Skeletal muscle satellite cell (primary cell): ENCODE data around the gene OLFM3.

Source experiments
- H3K27me3 ChIP-seq: 2 replicates; pipeline ENCODE4 v1.7.0; 2013; ENCODE audit warnings: low read length; ENCODE audit not compliant: control insufficient read depth, insufficient read depth
- H3K36me3 ChIP-seq: 2 replicates; pipeline ENCODE4 v1.7.0; 2013; ENCODE audit warnings: mild to moderate bottlenecking, control low read depth, low read length; ENCODE audit not compliant: insufficient read depth
- H3K4me1 ChIP-seq: 2 replicates; pipeline ENCODE4 v1.7.0; 2013; ENCODE audit warnings: low read length; ENCODE audit not compliant: control insufficient read depth, insufficient read depth
- H3K4me2 ChIP-seq: 2 replicates; pipeline ENCODE4 v1.7.0; 2013; ENCODE audit warnings: mild to moderate bottlenecking, low read length
- H3K4me3 ChIP-seq: 2 replicates; pipeline ENCODE4 v1.7.0; 2013; ENCODE audit warnings: low read length
- H3K9ac ChIP-seq: 2 replicates; pipeline ENCODE4 v1.7.0; 2013; ENCODE audit warnings: mild to moderate bottlenecking, low read depth, low read length, moderate library complexity
- H3K9me3 ChIP-seq: replicated peaks from 2 replicates; pipeline ENCODE4 v1.7.0; 2013; ENCODE audit warnings: mild to moderate bottlenecking, control low read depth, low read length

OLFM3 gene

DNA sequence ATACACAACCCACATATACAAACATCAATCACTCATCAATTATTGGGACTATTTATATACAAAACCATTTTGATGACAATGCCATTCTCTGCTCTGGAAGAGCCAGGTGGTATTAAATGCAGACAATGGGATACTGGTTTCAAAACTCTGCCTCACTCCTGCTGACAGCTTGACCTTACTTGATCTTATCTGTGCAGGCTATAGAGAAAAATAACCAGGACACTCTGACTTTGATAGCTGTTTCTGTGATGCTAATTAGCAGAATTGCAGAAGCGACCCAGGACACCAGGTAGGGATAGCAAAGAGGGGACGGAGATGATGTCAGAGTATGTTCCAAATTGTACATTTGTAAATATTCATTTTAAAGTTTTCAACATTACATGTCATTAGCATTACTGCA lies 89.5 kb downstream of the OLFM3 start:
- Histone ChIP-seq H3K27me3 (no peaks in the 10 kb centered on the region), H3K9me3 (no peaks in the 10 kb centered on the region), H3K9ac (no peak overlapping the region), H3K4me2 (no peak overlapping the region), H3K4me1 (no peaks in the 10 kb centered on the region), H3K4me3 (no peak overlapping the region), H3K36me3 (no peaks in the 10 kb centered on the region)

DNA sequence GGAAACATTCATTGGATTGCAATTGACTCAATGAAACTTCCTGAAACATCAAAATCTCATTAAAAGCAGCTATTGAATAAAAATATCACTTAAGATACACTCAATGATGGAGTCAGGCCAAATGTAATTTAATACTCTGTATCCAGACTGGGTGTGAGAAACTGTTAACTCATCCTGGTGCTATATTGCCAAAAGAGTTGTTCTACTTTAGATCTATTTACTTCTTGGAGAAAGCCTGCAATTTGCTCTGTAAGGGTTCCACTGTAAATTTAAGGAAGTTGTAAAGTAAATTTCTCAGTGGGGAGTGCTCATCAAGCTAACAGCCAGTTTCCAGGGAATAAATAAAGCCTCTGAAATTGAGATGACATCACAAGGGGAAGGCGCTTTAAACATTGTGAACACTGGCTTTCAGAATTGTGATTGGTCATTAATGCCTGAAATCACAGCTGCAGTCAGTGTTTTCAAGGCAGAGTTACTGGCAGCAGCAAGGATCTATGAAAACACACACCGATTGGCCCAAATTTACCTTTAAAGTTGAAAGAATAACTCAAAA lies 91.4 kb downstream of the OLFM3 start:
- no peaks in the 10 kb centered on the region for H3K4me1 ChIP-seq
- H3K4me3 ChIP-seq: no peak overlapping the region
- H3K4me2 ChIP-seq: no peak overlapping the region
- H3K27me3 ChIP-seq: no peaks in the 10 kb centered on the region
- no peaks in the 10 kb centered on the region for H3K36me3 ChIP-seq
- no peak overlapping the region for H3K9ac ChIP-seq
- H3K9me3 ChIP-seq: no peaks in the 10 kb centered on the region

DNA sequence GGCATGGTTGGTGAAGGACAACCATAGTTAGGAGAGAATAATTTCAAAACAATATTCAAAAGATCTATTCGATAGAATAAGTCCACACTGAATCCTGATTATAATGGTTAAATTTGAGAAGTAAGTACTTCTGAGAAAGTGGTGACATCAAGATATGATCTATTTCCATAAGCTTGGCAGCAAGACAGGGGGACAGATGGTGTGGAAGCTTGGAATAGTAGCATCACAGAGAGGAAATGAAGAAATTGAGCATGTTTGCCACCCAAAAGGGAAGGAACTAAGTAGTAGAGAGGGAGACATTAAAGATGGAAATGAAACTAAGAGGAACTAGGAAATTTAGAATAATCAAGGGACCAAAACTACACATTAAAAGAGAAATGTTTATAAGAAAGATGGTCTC lies 94.5 kb downstream of the OLFM3 start:
- Histone ChIP-seq H3K4me3 (no peak overlapping the region), H3K4me1 (no peaks in the 10 kb centered on the region)

DNA sequence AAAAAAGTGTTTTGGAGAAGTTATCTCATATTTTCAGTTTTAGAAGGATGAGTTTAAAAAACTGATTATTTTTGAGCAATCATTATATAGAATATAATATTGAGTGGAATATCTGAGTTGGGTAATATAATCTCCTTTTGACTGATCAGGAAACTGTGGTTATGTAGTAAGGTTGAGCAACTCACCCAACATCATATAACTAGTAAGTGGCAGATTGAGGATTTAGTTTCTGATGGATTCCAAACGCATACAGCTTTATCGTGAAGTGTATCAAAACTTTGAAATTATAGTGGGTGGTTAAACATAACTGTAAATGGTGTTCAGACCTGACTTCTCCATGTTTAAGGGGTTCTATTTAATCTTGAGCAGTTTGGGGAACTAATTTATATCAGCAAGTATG lies 98.6 kb downstream of the OLFM3 start:
- no peaks in the 10 kb centered on the region for H3K4me1 ChIP-seq
- H3K9me3 ChIP-seq: no peaks in the 10 kb centered on the region

More for the DNA sequence above, 94.5 kb downstream of the OLFM3 start:
- Histone ChIP-seq H3K9ac (no peak overlapping the region), H3K36me3 (no peaks in the 10 kb centered on the region), H3K9me3 (no peaks in the 10 kb centered on the region), H3K27me3 (no peaks in the 10 kb centered on the region), H3K4me2 (no peak overlapping the region)

DNA sequence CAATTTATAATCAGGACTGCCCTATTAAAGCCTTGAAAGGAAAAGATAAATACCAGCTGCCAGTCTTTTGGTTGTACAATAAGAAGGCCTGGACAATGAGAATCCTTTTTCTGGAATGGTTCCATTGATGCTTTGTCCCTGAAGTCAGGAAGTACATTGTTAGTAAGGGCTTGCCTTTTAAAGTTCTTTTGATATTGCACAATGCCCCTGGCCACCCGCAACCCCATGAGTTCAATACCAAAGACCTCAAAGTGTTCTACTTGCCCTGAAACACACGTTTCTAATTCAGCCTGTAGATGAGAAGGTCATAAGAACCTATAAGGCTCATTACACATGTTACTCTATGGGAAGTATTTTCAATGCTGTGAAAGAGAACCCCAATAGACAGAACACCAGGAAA lies 112.1 kb downstream of the OLFM3 start:
- H3K4me3 ChIP-seq: no peak overlapping the region
- no peak overlapping the region for H3K9ac ChIP-seq
- no peaks in the 10 kb centered on the region for H3K4me1 ChIP-seq
- no peaks in the 10 kb centered on the region for H3K27me3 ChIP-seq
- no peaks in the 10 kb centered on the region for H3K9me3 ChIP-seq
- H3K36me3 ChIP-seq: no peaks in the 10 kb centered on the region
- no peak overlapping the region for H3K4me2 ChIP-seq

More for the DNA sequence above, 98.6 kb downstream of the OLFM3 start:
- Histone ChIP-seq H3K4me2 (no peak overlapping the region), H3K36me3 (no peaks in the 10 kb centered on the region), H3K27me3 (no peaks in the 10 kb centered on the region), H3K9ac (no peak overlapping the region), H3K4me3 (no peak overlapping the region)

DNA sequence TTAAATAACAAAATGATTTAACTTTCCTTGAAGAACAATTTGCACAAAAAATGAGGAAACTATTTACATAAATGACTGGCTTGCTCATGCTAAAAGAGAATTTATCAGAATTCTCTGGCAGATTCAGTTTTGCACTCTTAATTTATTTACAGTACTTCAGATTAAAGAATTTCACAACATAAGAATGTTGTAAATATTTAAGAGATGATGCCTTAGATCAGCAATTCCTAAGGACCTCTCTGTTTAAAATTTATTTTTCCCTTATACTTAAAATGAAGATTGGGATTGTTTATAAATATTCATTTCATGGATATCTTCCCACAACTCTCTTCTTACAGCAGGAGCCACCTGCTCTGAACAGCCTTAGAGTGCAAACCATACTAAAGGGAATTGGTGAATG lies 120.8 kb downstream of the OLFM3 start:
- Histone ChIP-seq H3K9ac (no peak overlapping the region), H3K9me3 (no peaks in the 10 kb centered on the region), H3K4me2 (no peak overlapping the region), H3K36me3 (no peaks in the 10 kb centered on the region), H3K4me3 (no peak overlapping the region), H3K27me3 (no peaks in the 10 kb centered on the region), H3K4me1 (no peaks in the 10 kb centered on the region)

DNA sequence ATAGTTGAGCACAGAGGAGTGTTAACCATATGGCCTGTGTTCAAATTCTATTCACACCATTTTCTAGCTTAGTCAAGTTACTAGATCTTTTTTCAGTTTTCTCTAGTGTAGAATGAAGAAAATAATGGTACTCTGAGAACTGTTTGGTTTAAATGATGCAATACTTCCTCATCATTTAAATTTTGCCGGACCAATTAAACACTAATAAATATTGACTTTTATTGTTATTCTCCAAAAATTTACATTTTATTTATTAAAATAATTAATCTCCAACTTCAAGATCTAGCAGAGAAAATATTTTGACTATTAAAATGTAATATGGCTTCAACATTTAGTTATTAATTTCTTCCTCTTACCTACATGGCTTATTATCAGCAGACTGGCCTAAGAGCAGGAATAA lies 123.1 kb downstream of the OLFM3 start:
- H3K9me3 ChIP-seq: no peaks in the 10 kb centered on the region
- no peak overlapping the region for H3K9ac ChIP-seq
- H3K4me1 ChIP-seq: no peaks in the 10 kb centered on the region
- no peaks in the 10 kb centered on the region for H3K27me3 ChIP-seq
- no peak overlapping the region for H3K4me2 ChIP-seq
- no peaks in the 10 kb centered on the region for H3K36me3 ChIP-seq
- H3K4me3 ChIP-seq: no peak overlapping the region

DNA sequence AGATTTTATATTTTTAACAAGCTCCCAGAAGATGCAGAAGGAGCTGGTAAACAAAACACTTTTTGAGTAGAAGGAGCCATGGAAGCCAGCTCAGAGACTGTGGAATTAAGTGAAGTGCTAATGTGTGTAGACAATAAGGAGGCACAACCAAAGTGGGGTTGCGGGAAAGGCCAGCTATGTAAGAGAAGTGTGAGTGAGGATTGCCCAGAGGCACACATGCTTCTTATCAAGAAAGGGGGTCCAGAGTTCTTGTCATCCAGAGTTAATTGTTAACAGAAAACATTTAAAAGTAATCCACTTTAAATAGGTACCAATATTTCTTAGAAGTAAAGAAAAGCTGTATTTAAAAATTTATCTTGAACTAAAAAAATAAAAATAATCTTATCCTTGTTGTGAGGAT lies 136.8 kb downstream of the OLFM3 start:
- Histone ChIP-seq H3K36me3 (no peaks in the 10 kb centered on the region), H3K9me3 (no peaks in the 10 kb centered on the region), H3K4me3 (no peak overlapping the region), H3K27me3 (no peaks in the 10 kb centered on the region), H3K9ac (no peak overlapping the region), H3K4me1 (no peaks in the 10 kb centered on the region), H3K4me2 (no peak overlapping the region)

DNA sequence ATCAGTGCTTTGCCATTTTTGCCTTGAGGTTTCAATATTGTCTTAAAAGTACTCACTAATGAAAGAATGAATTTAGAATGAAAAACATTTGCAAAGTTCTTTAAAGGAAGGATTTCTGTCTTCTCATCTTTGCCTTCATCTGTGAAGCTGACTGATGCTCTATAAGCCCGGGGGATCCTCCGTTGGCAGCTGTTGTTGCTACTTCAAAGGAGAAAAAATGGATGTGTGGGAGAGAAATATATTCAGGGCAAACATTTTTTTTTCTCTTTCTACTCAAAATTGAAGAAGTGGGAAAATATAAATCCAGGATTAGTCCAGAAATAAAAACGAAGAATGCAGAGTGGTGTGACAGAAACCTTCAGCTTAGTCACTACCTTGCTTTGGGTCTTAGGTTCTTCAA lies 142.5 kb downstream of the OLFM3 start:
- Histone ChIP-seq H3K4me1 (no peaks in the 10 kb centered on the region), H3K9ac (no peak overlapping the region), H3K9me3 (no peaks in the 10 kb centered on the region), H3K4me2 (no peak overlapping the region), H3K4me3 (no peak overlapping the region), H3K36me3 (no peaks in the 10 kb centered on the region), H3K27me3 (no peaks in the 10 kb centered on the region)

DNA sequence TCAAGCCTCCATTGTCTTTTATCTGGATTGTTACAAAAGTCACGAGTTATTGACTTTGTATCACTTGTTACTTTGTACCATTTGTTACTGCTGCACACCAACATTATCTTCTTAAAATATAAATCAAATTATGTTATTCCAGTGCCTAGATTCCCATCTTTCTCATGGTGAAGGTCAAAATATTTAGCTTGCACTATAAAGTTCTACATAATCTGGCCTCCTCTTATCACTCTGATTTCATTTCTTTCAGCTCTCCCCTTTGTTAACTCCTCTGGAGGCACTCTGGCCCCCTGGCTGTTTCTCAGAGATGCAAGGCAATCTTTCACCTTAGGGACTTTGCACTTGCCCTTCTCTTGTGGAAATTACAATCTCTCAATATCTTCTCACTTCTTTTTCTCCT lies 143.8 kb downstream of the OLFM3 start:
- Histone ChIP-seq H3K4me3 (no peak overlapping the region), H3K4me1 (no peaks in the 10 kb centered on the region), H3K36me3 (no peaks in the 10 kb centered on the region), H3K4me2 (no peak overlapping the region), H3K27me3 (no peaks in the 10 kb centered on the region), H3K9me3 (no peaks in the 10 kb centered on the region), H3K9ac (no peak overlapping the region)

DNA sequence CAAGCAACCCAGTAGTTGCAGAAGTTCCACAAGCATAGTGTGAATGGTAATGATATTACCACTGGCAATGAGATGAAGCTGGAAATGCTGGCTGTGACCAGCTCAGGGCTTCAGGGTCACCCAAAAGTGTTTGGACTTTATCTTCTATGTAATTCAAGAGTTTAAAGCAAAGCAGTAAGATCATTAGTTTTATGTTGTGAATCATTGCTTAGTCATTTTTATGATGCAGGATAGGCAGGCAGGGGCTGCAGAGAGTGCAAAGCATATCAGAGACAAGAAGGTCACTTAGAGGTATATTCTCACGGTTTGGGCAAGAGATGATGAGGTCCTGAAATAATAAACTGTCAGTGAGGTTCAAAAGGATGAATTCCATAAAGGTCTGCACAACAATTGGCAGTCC lies 147.4 kb downstream of the OLFM3 start:
- Histone ChIP-seq H3K9me3 (no peaks in the 10 kb centered on the region), H3K4me2 (no peak overlapping the region), H3K4me3 (no peak overlapping the region), H3K4me1 (no peaks in the 10 kb centered on the region), H3K27me3 (peaks cover 14% of the 10 kb centered on the region), H3K36me3 (no peaks in the 10 kb centered on the region), H3K9ac (no peak overlapping the region)

DNA sequence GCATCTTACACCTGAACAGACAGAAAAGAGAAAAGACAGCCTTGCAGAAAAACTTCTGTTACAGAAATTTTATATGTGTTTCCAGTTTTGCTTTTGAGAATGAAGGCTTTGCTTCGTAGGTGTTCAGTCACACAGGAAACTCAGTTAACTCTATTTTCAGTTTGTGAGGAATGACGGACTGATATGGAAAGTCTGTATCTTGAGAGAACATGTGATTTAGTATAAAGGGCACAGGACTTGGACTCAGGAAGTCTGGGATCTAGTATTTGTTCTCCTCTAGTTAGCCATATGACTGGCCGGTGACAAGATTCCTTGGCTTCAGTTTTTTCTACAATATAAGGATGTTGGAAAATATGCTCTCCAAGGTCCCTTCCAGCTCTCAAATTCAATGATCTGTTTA lies 149.1 kb downstream of the OLFM3 start:
- Histone ChIP-seq H3K4me2 (no peak overlapping the region), H3K9ac (no peak overlapping the region), H3K9me3 (no peaks in the 10 kb centered on the region), H3K4me1 (no peaks in the 10 kb centered on the region), H3K4me3 (no peak overlapping the region), H3K27me3 (peaks cover 14% of the 10 kb centered on the region), H3K36me3 (no peaks in the 10 kb centered on the region)
